ENCODE measurements around the gene FBXL20. TPM values are rescaled to one million over a fixed set of nuclear protein-coding genes. Genes with fewer than 3 reads are reported as not detected.

FBXL20 gene
- total RNA-seq, 1 experiment from 2014 or later, result 17.2 TPM

- no peak for TF ChIP-seq REST (IDR thresholded peaks at IDR 0.05; ENCODE audit: low read depth)
Measured at GRCh38 chr17:39400547-39401411, 647 bp downstream of the FBXL20 start (continued).

- Histone ChIP-seq H3K27me3 (ENCODE audit: insufficient read depth, low read length) (no peaks in the 10 kb centered on the region), H3K27ac (ENCODE audit: low read depth, low read length) (no peak overlapping the region), H3K36me3 (ENCODE audit: control insufficient read depth in 1 of 2, insufficient read depth in 2 of 2, low read length in 2 of 2) (no peaks in the 10 kb centered on the region; a peak in 1 of 4 replicates), H3K4me3 (replicated peaks in 1 of 2; ENCODE audit: low read depth in 1 of 2, low read length in 2 of 2) (no peak overlapping the region; a peak in 1 of 4 replicates), H3K9me2 (ENCODE audit: insufficient read depth) (no peaks in the 10 kb centered on the region), H3K4me2 (ENCODE audit: low read length) (peak overlapping the region; percentile 96; the same call in 1 of the 2 replicates), H4K20me1 (ENCODE audit: insufficient read depth) (peaks cover 3% of the 10 kb centered on the region; the same call in 1 of the 2 replicates), H3K79me2 (ENCODE audit: insufficient read depth, low read length) (peaks cover 8% of the 10 kb centered on the region), H3K9ac (ENCODE audit: low read length) (no peak overlapping the region), H2AFZ (ENCODE audit: low read depth, low read length, poor library complexity, severe bottlenecking) (no peak overlapping the region), H3K4me1 (ENCODE audit: control insufficient read depth in 1 of 2, insufficient read depth in 2 of 2, low read length in 2 of 2) (peaks cover 3 to 19% of the 10 kb centered on the region in 2 experiments; a peak in 2 of 4 replicates), H3K9me3 (ENCODE audit: control insufficient read depth in 1 of 2, insufficient read depth in 1 of 2, low read depth in 1 of 2, low read length in 2 of 2) (no peaks in the 10 kb centered on the region)
- intact Hi-C loops (cut with micrococcal nuclease), result no loop called here
- POLR2A ChIA-PET, result no interaction called here
- CTCF ChIA-PET, result no interaction called here
- RAD21 ChIA-PET (ENCODE audit: low non-redundant PET in 1 of 2, low total read pairs in 2 of 2, uncharacterized antibody in 2 of 2, unreplicated experiment in 2 of 2), result no interaction called here
- DNase-seq (ENCODE audit: low read depth, low spot score) (no peak), ATAC-seq (no peak)
- no TSS peak for BruUV-seq (replicated peaks)
- TF ChIP-seq EGR1 (IDR thresholded peaks at IDR 0.05; ENCODE audit: low read depth), result no peak
- TF ChIP-seq ZFX (IDR thresholded peaks at IDR 0.05), result no peak
- no peak for TF ChIP-seq ZBTB33 (IDR thresholded peaks at IDR 0.05; ENCODE audit: extremely low read depth, insufficient replicate concordance, low read length)
- TF ChIP-seq REST (IDR thresholded peaks at IDR 0.05; ENCODE audit: low read depth), result no peak
- TF ChIP-seq CTCF (IDR thresholded peaks at IDR 0.05 in 2 of 3, conservative IDR thresholded peaks at IDR 0.05 in 1 of 3; ENCODE audit: borderline replicate concordance in 1 of 3, insufficient read depth in 1 of 3, low read depth in 2 of 3, low read length in 2 of 3), result no peak
- no peak for TF ChIP-seq SRF (IDR thresholded peaks at IDR 0.05; ENCODE audit: low read depth)
- TF ChIP-seq ELF1 (IDR thresholded peaks at IDR 0.05; ENCODE audit: borderline replicate concordance, low read depth), result no peak
- no peak for TF ChIP-seq EZH2phosphoT487 (IDR thresholded peaks at IDR 0.05; ENCODE audit: borderline replicate concordance)
- no peak for TF ChIP-seq EZH2 (IDR thresholded peaks at IDR 0.05)
- TF ChIP-seq ZNF274 (IDR thresholded peaks at IDR 0.05; ENCODE audit: low read depth, low read length), result no peak
- no peak for TF ChIP-seq POLR2AphosphoS5 (IDR thresholded peaks at IDR 0.05; ENCODE audit: low read depth, low read length)
Measured at GRCh38 chr17:39399791-39400190, 1.6 kb downstream of the FBXL20 start.

Measured in HCT116 (cell line).